GM04503 (cell line): ENCODE data around the gene SBF2.

ENCODE experiments used
- DNase-seq: peaks from one replicate; pipeline ENCODE4 v3.0.0-alpha.2; 2012; ENCODE audit warnings: low read depth

SBF2 gene

DNA sequence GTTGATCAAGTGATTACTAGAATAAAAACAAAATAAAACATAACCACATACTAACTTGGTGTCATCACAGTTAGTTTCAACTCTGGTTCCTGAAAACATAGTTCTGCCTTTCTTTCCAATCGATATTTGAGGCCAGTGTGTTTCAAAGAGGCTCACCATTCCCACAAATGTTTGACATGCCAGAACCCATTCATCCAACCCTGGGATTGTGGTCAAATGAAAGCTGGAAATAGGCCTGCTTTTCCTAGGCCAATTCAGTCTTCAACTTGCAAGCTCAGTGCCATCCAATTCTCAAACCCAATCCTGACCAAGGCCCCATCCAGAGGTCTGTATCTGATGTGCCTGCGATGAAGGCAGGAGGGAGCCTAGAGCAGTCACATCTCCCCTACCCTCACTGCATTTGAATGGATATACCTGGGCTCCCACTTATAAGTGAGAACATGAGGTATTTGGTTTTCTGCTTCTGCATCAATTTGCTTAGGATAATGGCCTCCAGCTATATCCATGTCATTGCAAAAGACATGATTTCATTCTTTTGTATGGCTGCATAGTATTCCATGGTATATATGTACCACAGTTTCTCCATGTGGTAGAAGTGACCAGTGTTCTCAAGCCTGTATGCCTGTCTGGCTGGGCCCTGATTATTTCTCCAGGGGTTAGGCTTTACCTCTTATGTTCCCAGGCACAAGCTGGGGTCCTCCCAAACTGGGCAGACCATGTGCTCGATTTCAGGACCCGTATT, 486.9 kb downstream of the SBF2 start:
- no peak for DNase-seq

DNA sequence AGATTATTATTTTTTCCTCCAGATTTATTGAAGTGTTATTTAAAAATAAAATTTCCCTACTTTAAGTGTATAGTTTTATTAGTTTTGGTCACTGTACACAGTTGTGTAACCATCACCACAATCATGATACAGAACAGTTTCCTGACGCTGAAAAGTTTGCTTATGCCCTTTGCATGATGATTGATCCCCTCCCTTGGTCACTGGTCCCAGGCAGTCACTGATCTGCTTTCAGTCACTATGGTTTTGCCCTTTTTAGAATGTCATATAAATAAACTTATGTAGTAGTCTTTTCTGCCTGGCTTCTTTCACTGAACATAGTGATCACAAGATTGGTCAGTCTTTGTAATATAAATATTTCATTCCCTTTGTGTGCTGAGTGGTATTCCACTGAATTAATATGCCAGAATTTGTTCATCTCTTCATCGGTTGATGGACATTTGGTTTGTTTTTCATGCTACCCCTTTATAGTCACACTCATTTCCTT, 489.6 kb downstream of the SBF2 start:
- DNase-seq, result no peak

DNA sequence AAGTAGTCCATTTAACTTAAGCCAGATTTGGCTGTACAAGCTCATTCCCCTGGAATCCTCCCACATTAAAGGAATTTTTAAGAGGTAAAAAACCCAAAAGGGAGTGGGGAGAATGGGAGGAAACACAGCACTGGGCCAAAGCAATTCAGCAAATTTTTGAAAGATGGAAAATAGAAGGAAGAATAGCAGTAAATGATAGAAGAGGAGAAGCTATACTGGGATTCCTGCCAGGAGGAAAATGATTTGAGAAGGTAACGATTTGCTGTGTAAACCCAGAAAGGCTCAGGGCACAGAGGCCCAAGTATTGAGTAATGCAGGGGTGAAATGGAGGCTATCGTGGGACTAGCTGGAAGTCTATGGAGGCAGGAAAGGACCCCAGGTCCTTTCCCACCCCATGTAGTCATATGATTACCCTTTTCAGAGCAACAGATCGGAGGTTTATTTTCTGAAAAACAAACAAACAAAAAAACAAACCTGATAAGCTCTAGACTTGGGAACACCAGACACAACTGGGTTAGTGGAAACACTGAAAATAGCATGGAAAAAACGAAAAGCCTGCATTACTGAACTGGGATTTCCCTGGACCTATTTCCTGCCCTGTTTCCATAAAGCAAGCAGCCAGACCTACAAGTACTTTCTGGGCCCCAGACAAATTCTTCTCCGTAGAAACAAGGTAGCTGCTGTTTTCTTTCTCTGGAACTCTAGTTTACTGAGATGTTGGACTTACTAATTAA, 490.2 kb downstream of the SBF2 start:
- DNase-seq, result no peak

DNA sequence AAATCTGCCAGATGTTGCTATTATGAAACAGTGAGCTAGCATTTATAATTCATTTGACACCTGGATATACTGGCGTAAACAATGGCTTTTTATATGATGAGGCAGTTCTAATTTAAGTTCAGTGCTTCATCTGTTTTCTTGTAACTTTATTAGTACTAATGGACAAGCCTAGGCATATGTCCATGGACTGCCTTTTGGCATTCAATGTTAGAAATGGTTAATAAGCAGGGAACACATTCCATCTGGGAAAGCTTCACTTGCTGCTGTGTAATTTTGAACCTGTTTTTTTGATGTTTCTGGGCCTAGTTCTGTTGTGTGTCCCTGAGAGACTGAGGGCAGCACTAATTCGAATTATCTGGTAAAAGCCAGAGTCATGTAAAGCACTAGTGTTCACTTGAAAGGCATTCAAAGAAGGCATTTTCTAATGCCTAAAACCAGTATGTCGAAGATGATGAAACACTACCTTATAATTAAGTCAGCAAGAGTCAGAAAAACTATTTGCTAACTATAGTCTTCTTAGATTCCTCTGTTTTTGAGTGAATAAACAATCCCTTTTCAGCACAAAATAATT, 491.6 kb downstream of the SBF2 start:
- peak; percentile 98 for DNase-seq

DNA sequence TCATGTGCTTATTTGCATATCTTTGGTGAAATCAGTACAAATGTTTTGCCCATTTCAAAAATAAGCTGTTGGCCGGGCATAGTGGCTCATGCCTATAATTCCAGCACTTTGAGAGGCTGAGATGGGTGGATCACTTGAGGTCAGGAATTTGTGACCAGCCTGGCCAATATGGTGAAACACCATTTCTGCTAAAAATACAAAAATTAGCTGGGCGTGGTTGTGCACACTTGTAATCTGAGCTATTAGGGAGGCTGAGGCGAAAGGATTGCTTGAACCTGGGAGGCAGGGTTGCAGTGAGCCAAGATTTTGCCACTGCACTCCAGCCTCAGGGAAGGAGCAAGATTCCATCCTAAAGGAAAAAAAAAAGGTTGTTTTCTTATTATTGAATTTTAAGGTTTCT, 494.1 kb downstream of the SBF2 start:
- DNase-seq, result no peak

DNA sequence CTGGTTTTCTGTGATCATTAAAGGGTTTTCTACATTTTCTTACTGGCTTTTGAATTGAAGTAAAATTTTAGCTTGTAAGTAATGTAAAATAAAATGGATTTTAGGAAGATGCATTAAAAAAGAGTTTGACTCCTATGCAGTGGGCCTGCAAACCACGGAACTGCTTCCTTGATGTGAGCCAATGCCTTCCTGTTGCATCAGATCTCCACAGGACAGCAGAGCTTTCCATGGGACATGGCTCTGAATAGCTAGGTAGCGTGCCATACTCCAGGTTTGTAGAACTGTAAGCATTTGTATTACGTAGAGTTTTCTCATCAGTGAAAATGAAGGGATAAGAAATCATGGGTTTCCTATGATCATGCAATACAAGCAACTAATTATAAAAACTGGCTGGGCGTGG, 496.7 kb downstream of the SBF2 start:
- DNase-seq, result no peak

DNA sequence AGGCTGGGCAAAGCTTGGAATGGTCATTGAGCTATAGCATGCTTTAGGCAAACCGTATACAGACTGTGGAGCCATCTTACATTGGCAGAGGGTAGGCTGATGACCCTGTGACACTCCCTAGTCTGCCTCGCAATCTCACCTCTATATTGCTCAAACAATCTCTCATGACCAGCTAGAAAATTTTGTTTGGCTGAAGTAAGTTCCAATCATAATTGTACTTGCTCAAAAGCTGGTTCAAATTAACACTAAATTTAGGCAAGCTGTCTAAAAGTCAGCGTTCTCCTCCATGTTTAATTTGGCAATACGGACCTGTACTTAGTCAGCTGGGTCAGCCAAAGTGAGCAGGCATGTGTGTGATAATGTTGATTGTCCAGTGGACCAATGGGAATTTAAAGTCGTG, 497.2 kb downstream of the SBF2 start:
- no peak for DNase-seq

DNA sequence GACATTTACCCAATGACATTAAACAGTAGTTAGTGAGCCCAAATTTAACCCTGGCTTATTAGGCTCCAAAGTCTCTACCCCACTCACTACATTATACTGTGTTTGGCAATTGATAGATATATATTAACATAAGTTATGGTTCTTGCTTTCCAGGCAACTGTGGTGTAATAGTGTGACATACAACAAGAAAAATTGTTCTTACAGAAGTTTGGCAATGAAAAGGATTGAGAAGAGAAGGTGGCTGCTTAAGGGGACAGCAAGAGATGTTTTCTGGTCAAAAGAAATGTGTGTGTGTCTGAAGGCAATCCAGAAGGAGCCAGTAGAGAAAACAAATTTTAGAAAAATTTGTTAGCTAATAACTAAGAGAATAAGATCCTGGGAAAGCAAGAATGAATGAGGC, 497.8 kb downstream of the SBF2 start:
- DNase-seq, result no peak

DNA sequence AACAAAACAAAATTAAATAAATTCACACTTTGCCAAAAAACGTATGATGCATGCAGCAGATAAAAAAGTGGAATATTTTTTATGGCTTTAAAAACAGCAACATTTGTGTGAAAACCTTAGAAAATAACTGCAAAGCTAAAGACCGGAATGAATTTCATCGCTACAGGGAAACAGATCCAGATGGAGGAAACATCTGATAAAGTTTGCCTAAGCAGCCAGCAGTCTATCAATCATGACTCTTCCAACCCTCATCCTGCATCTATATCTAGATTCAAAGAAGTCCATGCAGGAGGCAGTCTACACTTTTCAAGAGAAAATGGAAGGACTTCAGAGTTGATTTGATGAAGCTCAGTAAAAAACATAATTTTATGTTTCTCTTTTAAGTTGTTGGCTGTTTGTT, 503.3 kb downstream of the SBF2 start:
- DNase-seq, result no peak

DNA sequence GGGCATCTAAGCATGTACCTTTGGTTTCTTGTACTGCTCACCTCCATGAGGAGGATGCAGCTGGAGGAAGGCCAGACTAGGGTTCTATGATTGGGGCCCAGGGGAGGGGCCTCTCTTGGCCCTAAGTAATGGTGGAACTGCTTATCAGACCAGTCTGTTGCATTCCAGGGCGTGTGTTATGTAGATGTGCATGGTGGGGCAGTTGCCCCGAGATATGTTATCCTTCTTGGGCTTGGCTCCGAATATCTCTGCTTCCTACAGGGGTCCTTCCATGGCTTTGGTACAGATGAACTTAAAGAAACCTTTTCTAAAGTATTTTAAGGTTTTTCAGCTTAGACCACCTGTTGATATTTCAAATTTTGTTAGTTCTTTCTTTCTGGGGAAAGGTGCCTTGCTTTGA, 504.1 kb downstream of the SBF2 start:
- no peak for DNase-seq

DNA sequence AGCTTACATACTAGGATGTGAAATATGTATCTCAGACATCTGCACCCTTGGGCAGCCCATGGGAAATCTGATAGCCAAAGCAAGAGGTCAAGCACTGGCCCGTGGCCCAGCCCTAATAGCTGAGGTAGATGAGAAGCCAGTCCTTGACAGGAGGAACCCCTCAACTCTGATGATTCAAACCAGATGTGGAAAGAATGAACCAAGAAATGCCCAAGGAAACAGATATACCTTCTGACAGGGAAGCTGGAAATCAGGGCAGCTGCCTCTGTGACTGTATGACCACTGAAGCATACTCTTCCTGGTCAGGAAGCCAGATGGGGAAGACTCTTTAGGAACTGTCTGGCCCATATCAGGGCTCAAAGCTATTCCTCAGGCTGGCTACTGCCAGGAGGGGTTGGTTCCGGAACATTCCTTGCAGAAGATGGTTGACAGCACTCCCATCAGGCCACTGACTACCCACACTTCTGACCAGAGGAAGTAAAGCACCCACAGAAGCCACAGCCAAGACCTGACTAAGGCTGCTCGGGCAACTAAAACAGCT, 506.0 kb downstream of the SBF2 start:
- peak; percentile 98 for DNase-seq

DNA sequence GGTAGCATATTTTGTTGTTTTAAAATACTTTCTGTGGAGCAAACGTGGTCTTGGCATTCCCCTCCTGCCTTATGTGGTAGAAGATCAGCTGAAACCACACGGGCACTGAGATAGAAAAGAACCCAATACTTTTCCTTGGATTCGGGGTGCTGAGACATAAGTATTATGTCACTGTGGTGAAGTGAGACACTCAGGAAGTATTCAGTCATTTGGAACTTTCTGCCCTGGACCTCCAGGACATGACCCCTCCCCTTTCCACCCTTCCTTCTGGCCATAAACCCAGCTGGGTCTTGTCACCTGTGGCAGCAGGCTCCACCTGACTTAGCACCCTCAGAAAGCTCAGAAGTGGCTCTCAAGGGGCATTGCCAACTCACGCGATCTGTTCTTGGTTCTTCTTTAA, 506.8 kb downstream of the SBF2 start:
- DNase-seq, result no peak

DNA sequence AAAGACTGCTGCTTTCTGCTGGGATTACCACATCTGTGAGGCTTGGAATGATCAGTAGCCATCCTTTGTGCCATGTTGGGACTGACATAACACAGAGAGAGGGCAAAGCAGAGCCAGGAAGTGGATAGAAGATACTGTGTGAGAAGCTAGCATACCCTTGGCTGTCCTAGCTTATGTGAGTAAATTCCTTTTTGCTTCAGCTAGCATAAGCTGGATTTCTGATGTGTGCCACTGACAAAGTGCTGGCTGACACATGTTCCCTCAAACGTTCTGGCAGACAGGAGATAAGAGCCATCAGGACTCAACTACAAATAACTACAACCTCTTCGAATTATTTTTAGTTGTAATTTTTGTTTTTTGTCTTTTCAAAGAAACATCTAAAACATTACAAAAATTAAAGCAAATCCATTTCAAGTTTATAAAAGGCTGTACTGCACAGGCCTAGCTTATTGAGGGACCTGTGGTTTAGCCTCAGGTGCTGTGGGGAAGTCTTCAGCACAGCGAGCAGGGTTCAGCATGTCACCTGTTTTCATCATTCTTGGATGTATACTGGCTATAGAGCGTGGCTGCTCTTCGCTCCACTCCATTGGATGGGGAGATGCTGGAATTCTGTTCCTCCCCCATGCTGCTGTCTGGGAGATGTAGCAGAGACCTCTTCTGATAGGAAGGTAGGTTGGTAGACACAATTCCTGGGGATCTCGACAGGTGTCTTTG, 509.3 kb downstream of the SBF2 start:
- DNase-seq, result no peak

DNA sequence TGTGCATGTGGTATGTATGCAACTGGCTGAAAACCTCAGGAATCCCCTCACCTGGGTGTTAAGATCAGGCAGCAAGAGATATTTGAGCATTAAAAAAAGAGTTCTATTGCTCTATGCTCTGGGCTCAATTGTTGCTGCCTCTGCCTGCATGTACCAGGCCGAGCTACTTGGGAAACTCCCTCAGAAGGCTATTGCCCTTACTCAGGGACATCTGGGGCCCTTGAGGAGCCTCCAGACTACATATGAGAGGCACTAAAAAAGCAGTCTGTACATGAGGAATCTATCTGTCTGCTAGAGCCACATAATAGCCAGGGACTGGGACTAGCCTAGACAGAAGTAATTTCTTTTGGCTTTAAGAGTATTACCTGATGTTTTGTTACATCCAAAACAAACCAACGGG, 510.0 kb downstream of the SBF2 start:
- DNase-seq, result no peak

DNA sequence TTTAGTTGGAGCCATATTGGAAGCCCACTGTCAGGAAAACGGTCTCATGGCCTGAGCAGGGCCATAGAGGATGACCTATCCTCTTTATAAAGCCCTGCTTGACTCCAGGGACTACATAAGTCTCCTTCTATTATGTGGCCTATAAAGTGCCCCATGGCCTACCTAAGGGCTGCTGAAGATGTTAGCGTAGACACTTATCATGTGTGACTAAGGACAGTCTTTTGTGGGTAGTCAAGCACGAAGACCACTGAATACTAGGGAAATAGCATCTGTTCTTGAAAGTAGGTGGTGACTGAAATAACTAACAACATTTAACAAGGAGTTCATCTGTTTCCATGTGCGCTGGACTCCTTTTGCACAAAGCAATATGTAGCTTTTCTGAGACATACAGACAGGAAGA, 513.1 kb downstream of the SBF2 start:
- DNase-seq, result no peak

DNA sequence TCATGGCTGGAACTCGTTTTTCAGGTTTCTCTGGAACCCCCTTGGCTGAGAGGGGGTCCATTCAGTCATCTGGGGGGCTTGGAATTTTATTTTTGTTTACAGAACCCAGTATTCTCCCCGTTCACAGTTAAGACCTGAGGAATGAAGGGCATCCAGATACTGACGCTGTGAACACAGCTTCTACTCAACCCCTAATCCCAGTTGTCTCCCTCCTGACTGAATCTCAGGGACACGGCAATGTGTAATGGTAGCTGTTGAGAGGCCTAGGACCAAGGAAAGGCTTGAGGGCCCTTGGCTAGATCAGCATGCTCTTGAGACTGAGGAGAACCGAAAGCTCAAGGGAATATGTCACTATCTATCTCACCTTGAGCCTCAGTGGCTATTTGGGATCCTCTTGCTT, 516.5 kb downstream of the SBF2 start:
- no peak for DNase-seq

DNA sequence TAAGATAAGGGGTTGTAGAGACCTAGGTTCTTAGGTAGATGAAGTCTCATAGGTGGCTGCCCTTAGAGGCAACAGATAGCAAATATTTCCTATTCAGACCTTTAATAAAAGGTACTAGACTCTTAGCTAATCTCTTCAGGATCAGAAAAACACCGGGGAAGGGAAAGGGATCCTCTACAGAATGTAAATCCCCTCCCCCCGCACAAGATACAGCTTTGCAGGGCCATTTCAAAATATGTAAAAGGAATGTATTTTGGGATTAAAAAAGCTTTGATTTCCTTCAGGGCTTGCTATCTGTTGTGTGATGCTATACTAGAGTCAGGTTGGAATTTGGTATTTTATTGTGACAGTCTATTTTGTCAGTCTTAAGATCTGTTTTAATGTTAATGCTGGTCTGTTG, 517.0 kb downstream of the SBF2 start:
- DNase-seq, result no peak

DNA sequence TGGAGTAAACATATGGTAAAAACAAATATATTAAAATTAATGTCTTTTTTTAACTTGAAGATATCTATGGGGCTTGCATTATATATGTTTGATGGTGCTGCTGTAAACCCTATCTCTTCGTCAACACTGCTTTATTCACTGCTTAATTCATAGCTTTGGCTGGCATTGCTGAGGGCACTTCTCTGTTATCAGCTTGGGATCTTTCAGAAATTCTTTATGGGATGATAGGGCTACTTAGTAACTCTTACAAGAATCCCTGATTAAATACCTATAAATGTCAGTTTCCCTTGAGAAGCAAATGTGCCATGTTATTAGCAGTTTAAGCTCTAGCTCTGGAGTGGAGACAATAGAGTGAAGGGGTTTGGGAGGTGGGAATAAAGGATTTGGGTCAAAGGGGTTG, 517.8 kb downstream of the SBF2 start:
- no peak for DNase-seq

DNA sequence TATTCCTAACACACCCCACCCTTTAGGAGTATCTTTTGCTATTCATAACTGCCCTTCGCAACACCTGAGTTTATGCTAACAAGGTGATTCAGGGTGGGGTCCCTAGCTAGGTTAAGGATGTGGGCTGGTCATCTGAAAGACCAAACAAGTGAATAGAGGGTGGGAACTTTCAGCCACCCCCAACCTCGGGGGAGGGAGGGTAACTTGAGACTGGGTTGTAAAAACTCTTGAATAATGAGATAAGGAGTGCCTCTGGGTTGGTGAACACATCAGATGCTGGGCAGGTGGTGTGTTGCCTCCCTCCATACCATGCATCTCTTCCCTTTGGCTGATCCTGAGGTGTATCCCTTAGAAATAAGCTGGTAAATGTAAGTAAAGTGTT, 518.6 kb downstream of the SBF2 start:
- no peak for DNase-seq

DNA sequence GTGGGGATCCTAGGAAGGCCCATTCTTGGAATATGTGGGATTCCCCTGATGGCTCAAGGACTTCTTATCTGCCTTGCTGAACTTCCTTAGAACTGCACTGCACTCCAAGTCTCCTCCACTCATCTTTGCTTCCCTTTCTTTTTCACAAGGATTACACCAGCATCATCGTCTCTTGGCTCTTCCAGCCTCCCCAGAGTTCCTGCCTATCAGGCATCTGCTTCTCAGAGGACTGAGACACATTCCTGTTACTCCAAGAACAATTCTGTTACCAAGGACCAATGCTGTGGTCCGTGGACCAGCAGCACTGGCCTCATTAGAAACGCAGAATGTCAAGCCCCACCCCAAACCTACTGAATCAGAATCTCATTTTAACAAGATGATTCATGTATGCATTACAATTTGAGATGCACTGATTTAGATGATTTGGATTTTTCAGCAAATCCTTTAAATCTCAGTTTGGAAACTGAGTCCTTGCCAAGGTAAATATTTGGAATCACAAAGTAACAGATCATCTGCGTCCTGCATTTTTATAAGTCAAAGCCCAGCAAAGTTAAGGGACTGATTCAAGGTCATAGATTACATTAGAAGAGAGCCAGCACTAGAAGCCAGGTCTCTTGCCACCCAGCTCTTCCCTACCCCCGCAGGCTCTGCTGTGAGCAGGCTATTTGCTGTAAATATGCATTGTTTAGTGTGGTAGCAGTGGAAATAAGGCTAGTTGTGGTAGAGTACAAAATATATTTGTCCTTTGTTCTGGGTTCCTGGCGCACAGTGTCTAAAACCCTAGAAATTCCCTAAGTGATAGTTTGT, 519.2 kb downstream of the SBF2 start:
- DNase-seq, result peak; percentile 98

DNA sequence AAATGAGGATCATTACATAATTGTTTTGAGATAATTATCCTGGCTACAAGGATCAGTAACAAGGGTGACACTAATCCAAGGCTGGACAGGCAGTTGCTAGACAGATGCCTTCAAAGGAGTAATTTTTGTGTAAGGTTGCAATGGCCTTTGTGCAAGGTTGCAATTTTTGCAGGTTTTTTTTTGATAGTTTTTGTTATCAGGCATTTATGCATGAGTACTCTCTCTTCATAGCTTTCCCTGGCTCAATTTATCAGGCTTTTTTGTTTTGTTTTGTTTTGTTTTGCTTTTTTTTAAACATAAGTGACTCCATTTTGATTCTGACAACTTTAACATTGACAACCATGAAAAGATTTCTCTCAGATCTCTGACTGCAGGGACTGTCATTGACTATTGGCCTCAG, 519.9 kb downstream of the SBF2 start:
- DNase-seq, result no peak

DNA sequence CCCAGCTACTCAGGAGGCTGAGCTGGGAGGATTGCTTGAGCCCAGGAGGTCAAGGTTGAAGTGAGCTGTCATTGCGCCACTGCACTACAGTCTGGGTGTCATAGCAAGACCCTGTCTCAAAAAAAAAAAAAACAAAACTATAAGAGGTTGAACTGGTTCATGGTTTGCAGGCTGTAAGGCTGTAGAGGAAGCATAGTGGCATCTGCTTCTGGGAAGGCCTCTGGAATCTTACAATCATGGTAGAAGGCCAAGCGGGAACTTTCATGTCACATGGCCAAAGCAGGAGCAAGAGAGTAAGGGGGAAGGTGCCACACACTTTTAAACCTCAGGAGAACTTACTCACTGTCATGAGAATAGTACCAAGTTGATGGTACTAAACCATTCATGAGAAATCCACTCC, 520.5 kb downstream of the SBF2 start:
- no peak for DNase-seq
